CD4-positive, alpha-beta T cell treated with Interleukin-6 for 4 hours (primary cell): ENCODE data around the gene OR2AG2.
A peak's percentile ranks its signal among the peaks of the same experiment; 100 is the strongest.
"Not testable (repeated sequence)": the region's sequence is repeated elsewhere in the genome, so short reads cannot be mapped to it uniquely, and the experiment has no call there.

Experiments used
- DNase-seq: peaks from one replicate; pipeline ENCODE4 v3.0.0-alpha.2; 2020; ENCODE audit warnings: mixed read lengths

The OR2AG2 gene

GRCh38 chr11:6771926-6772893 lies at the start of gene OR2AG2:
TSS of gene OR2AG2 (minus strand) at chr11:6771976. CDS start at chr11:6768957, 3,019 bp downstream.
- DNase-seq = no peak

- no peak for DNase-seq
These were observed 47.2 kb upstream of the OR2AG2 start for GRCh38 chr11:6818967-6819366.

- no peak for DNase-seq
These were observed 45.9 kb upstream of the OR2AG2 start for GRCh38 chr11:6817694-6818093.

GRCh38 chr11:6813656-6814055 lies 41.9 kb upstream of the OR2AG2 start:
- DNase-seq = no peak

GRCh38 chr11:6812390-6813005 lies 40.7 kb upstream of the OR2AG2 start:
- peak; percentile 28 for DNase-seq

GRCh38 chr11:6801075-6801474 lies 29.3 kb upstream of the OR2AG2 start:
- not testable (repeated sequence) for DNase-seq

- no peak for DNase-seq
These were observed 27.6 kb upstream of the OR2AG2 start, which contains the start of gene OR6A2 for GRCh38 chr11:6799402-6799801. TSS of gene OR6A2 (minus strand) at chr11:6799689. CDS start at chr11:6795708, 3,981 bp downstream.

GRCh38 chr11:6794639-6795038 lies 22.9 kb upstream of the OR2AG2 start:
- no peak for DNase-seq

GRCh38 chr11:6790546-6790945 lies 18.8 kb upstream of the OR2AG2 start:
- no peak for DNase-seq

- no peak for DNase-seq
These were observed 10.9 kb upstream of the OR2AG2 start, which contains the start of gene OR2AG1 for GRCh38 chr11:6782720-6783119. TSS of gene OR2AG1 (plus strand) at chr11:6783020. CDS start at chr11:6785038, 2,018 bp downstream.

GRCh38 chr11:6780829-6781228 lies 9.1 kb upstream of the OR2AG2 start:
- no peak for DNase-seq

GRCh38 chr11:6778518-6778917 lies 6.7 kb upstream of the OR2AG2 start:
- DNase-seq = no peak

- DNase-seq = peak; percentile 78
These were observed 14.3 kb downstream of the OR2AG2 start for GRCh38 chr11:6757373-6757967.

GRCh38 chr11:6755953-6756347 lies 15.8 kb downstream of the OR2AG2 start:
- DNase-seq = no peak

GRCh38 chr11:6755303-6755952 lies 16.3 kb downstream of the OR2AG2 start:
- DNase-seq = peak; percentile 50

- peak; percentile 7 for DNase-seq
These were observed 24.6 kb downstream of the OR2AG2 start for GRCh38 chr11:6747097-6747668.

- DNase-seq = no peak
These were observed 25.1 kb downstream of the OR2AG2 start for GRCh38 chr11:6746626-6747025.

- peak; percentile 67 for DNase-seq
These were observed 25.6 kb downstream of the OR2AG2 start for GRCh38 chr11:6746086-6746618.

GRCh38 chr11:6745465-6746015 lies 26.2 kb downstream of the OR2AG2 start:
- DNase-seq = no peak

GRCh38 chr11:6745018-6745417 lies 26.8 kb downstream of the OR2AG2 start:
- DNase-seq = no peak

GRCh38 chr11:6742260-6742659 lies 29.5 kb downstream of the OR2AG2 start:
- DNase-seq = no peak

GRCh38 chr11:6738590-6738989 lies 33.2 kb downstream of the OR2AG2 start:
- no peak for DNase-seq
